ENCODE measurements around the gene QPCTL. TPM values are rescaled to one million over a fixed set of nuclear protein-coding genes. Genes with fewer than 3 reads are reported as not detected.

QPCTL gene
- total and polyA plus RNA-seq, 9 of the 15 experiments (the other 6 are each of a cell fraction or from before 2014, with no cell fraction given): 0.99 to 31.3 (median 12.7) TPM

GRCh38 chr19:45691516-45692186 is 815 bp upstream of the QPCTL start, which contains the start of gene SNRPD2 (continued):
- TF ChIP-seq CEBPZ (IDR thresholded peaks at IDR 0.05; ENCODE audit: borderline replicate concordance, low read depth, low read length) (no peak), ZNF277 (CRISPR knock-in tag; IDR thresholded peaks at IDR 0.05; ENCODE audit: borderline replicate concordance) (no peak), ZNF134 (CRISPR knock-in tag; conservative IDR thresholded peaks at IDR 0.05) (no peak), SRSF1 (IDR thresholded peaks at IDR 0.05; ENCODE audit: low read depth, low read length) (no peak), KAT7 (CRISPR knock-in tag; IDR thresholded peaks at IDR 0.05; ENCODE audit: borderline replicate concordance) (no peak), ZNF79 (CRISPR knock-in tag; IDR thresholded peaks at IDR 0.05; ENCODE audit: low read depth) (no peak), MTA2 (IDR thresholded peaks at IDR 0.05; ENCODE audit: low read depth) (no peak), SMAD1 (IDR thresholded peaks at IDR 0.05; ENCODE audit: low read depth, low read length, partially characterized antibody) (peak; percentile 83), NR2C1 (IDR thresholded peaks at IDR 0.05) (no peak), NR2C1 (tag; IDR thresholded peaks at IDR 0.05) (no peak), ARID2 (IDR thresholded peaks at IDR 0.05) (no peak), FOS (IDR thresholded peaks at IDR 0.05; ENCODE audit: extremely low read depth, insufficient read length) (no peak), CEBPB (tag; IDR thresholded peaks at IDR 0.05) (peak; percentile 78), ETS1 (conservative IDR thresholded peaks at IDR 0.05; ENCODE audit: control insufficient read depth, low read depth, low read length) (0 out of 2 replicates have a peak, but pooled peaks have one; percentile 16), GTF2F1 (IDR thresholded peaks at IDR 0.05; ENCODE audit: low read depth, low read length) (no peak), ARNT (IDR thresholded peaks at IDR 0.05) (peak in 1 of 2 experiments; percentile 16; a peak in 1 of 4 replicates), E2F8 (IDR thresholded peaks at IDR 0.05; ENCODE audit: low read depth, partially characterized antibody) (peak; percentile 57), CCAR2 (IDR thresholded peaks at IDR 0.05; ENCODE audit: low read depth, low read length) (no peak), BRCA1 (IDR thresholded peaks at IDR 0.05) (no peak), BRCA1 (CRISPR knock-in tag; IDR thresholded peaks at IDR 0.05) (no peak), ZNF232 (CRISPR knock-in tag; IDR thresholded peaks at IDR 0.05) (no peak), HCFC1 (IDR thresholded peaks at IDR 0.05; ENCODE audit: low read depth, low read length) (peak; percentile 63)

Measured in K562 (cell line).